PC-9 (cell line): Measurements from ENCODE around the gene RPRML. TPM values are rescaled to one million over a fixed set of nuclear protein-coding genes. Genes with fewer than 3 reads are reported as not detected.

Experiments
- BruUV-seq: library from RNA; stranded (reverse); fragments of 400-500 nt; replicated peaks from 2 replicates; lab custom pipeline; 2021; lab: Mats Ljungman, UMichigan
- CTCF ChIA-PET: fragments of 300-600 bp; sonication (Branson Sonifier 250); formaldehyde crosslinking; loops from one replicate; lab custom pipeline; 2022; ENCODE audit warnings: antibody characterized with exemption; lab: Charles Lee
- POLR2A ChIA-PET: fragments of 300-600 bp; sonication (Branson Sonifier 250); formaldehyde crosslinking; loops from one replicate; lab custom pipeline; 2022; ENCODE audit warnings: antibody characterized with exemption; ENCODE audit not compliant: unreplicated experiment; lab: Charles Lee
- DNase-seq, 2 experiments: peaks; one replicate each; pipeline versions ENCODE4 v3.0.0 to v3.0.0-alpha.2; 2015 to 2022; ENCODE audit warnings: mixed read lengths in 1 of 2
- H2AFZ ChIP-seq: fragments of 200-600 bp; sonication (generic); 2 replicates; pipeline ENCODE4 v1.8.1; 2017; ENCODE audit warnings: antibody characterized with exemption
- H3F3A ChIP-seq: fragments of 200-600 bp; sonication (generic); 2 replicates; pipeline ENCODE4 v1.8.1; 2017; ENCODE audit warnings: antibody characterized with exemption, mild to moderate bottlenecking, low read depth; ENCODE audit not compliant: insufficient read depth
- H3K27ac ChIP-seq: fragments of 200-600 bp; sonication (generic); 2 replicates; pipeline ENCODE4 v1.6.1; 2016; ENCODE audit warnings: mixed run types
- H3K27me3 ChIP-seq: fragments of 200-600 bp; sonication (generic); 2 replicates; pipeline ENCODE4 v1.6.1; 2016; ENCODE audit warnings: low read depth, mixed run types; ENCODE audit not compliant: insufficient read depth
- H3K36me3 ChIP-seq: fragments of 200-600 bp; sonication (generic); 2 replicates; pipeline ENCODE4 v1.6.1; 2016; ENCODE audit warnings: low read depth, mixed run types
- H3K4me1 ChIP-seq: fragments of 200-600 bp; sonication (generic); replicated peaks from 2 replicates; pipeline ENCODE4 v1.6.1; 2016; ENCODE audit warnings: mixed run types; ENCODE audit not compliant: insufficient read depth
- H3K4me2 ChIP-seq: fragments of 200-600 bp; sonication (generic); 2 replicates; pipeline ENCODE4 v1.6.1; 2017; ENCODE audit warnings: mixed run types
- H3K4me3 ChIP-seq: fragments of 200-600 bp; sonication (generic); 2 replicates; pipeline ENCODE4 v1.6.1; 2016; ENCODE audit warnings: mixed run types
- H3K79me2 ChIP-seq: fragments of 200-600 bp; sonication (generic); 2 replicates; pipeline ENCODE4 v1.6.1; 2017; ENCODE audit warnings: low read depth, mixed run types
- H3K9me2 ChIP-seq: fragments of 200-600 bp; sonication (generic); 2 replicates; pipeline ENCODE4 v1.8.1; 2017; ENCODE audit warnings: mild to moderate bottlenecking; ENCODE audit not compliant: insufficient read depth
- H3K9me3 ChIP-seq: fragments of 200-600 bp; sonication (generic); 2 replicates; pipeline ENCODE4 v1.8.1; 2016; ENCODE audit warnings: low read depth; ENCODE audit not compliant: insufficient read depth
- H4K20me1 ChIP-seq: fragments of 200-600 bp; sonication (generic); 2 replicates; pipeline ENCODE4 v1.8.1; 2017; ENCODE audit not compliant: insufficient read depth
- CTCF ChIP-seq: fragments of 200-600 bp; sonication (generic); conservative IDR thresholded peaks from 2 replicates; pipeline ENCODE4 v1.6.1; 2017; ENCODE audit warnings: mixed run types, antibody characterized with exemption, mild to moderate bottlenecking, moderate library complexity
- EZH2 ChIP-seq: fragments of 200-600 bp; sonication (generic); IDR thresholded peaks from 2 replicates; pipeline ENCODE4 v1.8.0; 2017; ENCODE audit warnings: antibody characterized with exemption, low read depth
- intact Hi-C: fragments of 100-400 bp; cut with micrococcal nuclease; formaldehyde crosslinking; loops from one replicate; pipeline ENCODE4 v1.10.0; 2022; ENCODE audit not compliant: unreplicated experiment
- total RNA-seq: library from RNA; stranded (reverse); gene quantifications from 2 replicates; pipeline ENCODE4 v1.2.3, GENCODE V29; 2021

RPRML gene
- total RNA-seq, 1 experiment from 2014 or later: not detected

GRCh38 chr17:46968896-46969295, 10.2 kb downstream of the RPRML start:
- Histone ChIP-seq H3K36me3 (no peaks in the 10 kb centered on the region), H3K79me2 (no peaks in the 10 kb centered on the region), H2AFZ (no peak overlapping the region), H4K20me1 (no peaks in the 10 kb centered on the region), H3K9me3 (no peaks in the 10 kb centered on the region), H3K4me1 (no peaks in the 10 kb centered on the region), H3K27me3 (peaks cover 77% of the 10 kb centered on the region), H3K4me2 (no peak overlapping the region), H3K4me3 (no peak overlapping the region), H3F3A (no peaks in the 10 kb centered on the region), H3K27ac (no peak overlapping the region), H3K9me2 (no peaks in the 10 kb centered on the region)
- no peak for DNase-seq
- BruUV-seq: no TSS peak
- POLR2A ChIA-PET: no interaction called here
- no peak for TF ChIP-seq EZH2
- TF ChIP-seq CTCF: no peak
- CTCF ChIA-PET: no interaction called here
- intact Hi-C loops: no loop called here

GRCh38 chr17:46968224-46968834, 10.7 kb downstream of the RPRML start:
- H3K27me3 ChIP-seq: peaks cover 72% of the 10 kb centered on the region

More at GRCh38 chr17:46968224-46968834, 10.7 kb downstream of the RPRML start:
- Histone ChIP-seq H3K27ac (no peak overlapping the region), H3K4me2 (no peak overlapping the region), H3K36me3 (no peaks in the 10 kb centered on the region), H3K4me1 (no peaks in the 10 kb centered on the region), H3F3A (no peaks in the 10 kb centered on the region), H3K4me3 (no peak overlapping the region), H4K20me1 (no peaks in the 10 kb centered on the region), H3K79me2 (no peaks in the 10 kb centered on the region), H2AFZ (no peak overlapping the region), H3K9me3 (no peaks in the 10 kb centered on the region), H3K9me2 (no peaks in the 10 kb centered on the region)
- TF ChIP-seq CTCF (no peak), EZH2 (no peak)
- intact Hi-C loops: no loop called here
- BruUV-seq: no TSS peak
- DNase-seq: no peak
- POLR2A ChIA-PET: no interaction called here
- CTCF ChIA-PET: no interaction called here
